Esophagus squamous epithelium (tissue), 5 donors: Measurements from ENCODE around the gene JPH3. TPM values are rescaled to one million over a fixed set of nuclear protein-coding genes. Genes with fewer than 3 reads are reported as not detected.

ENCODE experiments used
- DNase-seq: peaks from one replicate; lab custom pipeline; 2025; lab: John Stamatoyannopoulos, UW
- H3K27ac ChIP-seq, 4 donors: fragments of 200-600 bp; sonication (generic); one replicate each; pipeline ENCODE4 v1.5.1; 2016 to 2019; ENCODE audit warnings: mild to moderate bottlenecking in 1 of 4
- H3K27me3 ChIP-seq, 4 donors: fragments of 200-600 bp; sonication (generic); 1 replicate in 3 of 4; 2 replicates in 1 of 4; pipeline versions ENCODE4 v1.5.1 to v1.6.0; 2017 to 2021; ENCODE audit warnings: antibody characterized with exemption in 1 of 4
- H3K36me3 ChIP-seq, 3 donors: fragments of 200-600 bp; sonication (generic); one replicate each; pipeline ENCODE4 v1.5.1; 2016 to 2019
- H3K4me1 ChIP-seq, 3 donors: fragments of 200-600 bp; sonication (generic); one replicate each; pipeline ENCODE4 v1.5.1; 2017 to 2019
- H3K4me3 ChIP-seq, 4 donors: fragments of 200-600 bp; sonication (generic); 1 replicate in 3 of 4; 2 replicates in 1 of 4; pipeline ENCODE4 v1.5.1; 2016 to 2019; ENCODE audit warnings: mild to moderate bottlenecking in 2 of 4, moderate library complexity in 1 of 4
- H3K9me3 ChIP-seq, 3 donors: fragments of 200-600 bp; sonication (generic); one replicate each; pipeline ENCODE4 v1.5.1; 2016 to 2019
- POLR2A ChIP-seq, 4 donors: fragments of 450-650 bp; IDR thresholded peaks; one replicate each; pipeline ENCODE4 v1.6.1; 2017; ENCODE audit warnings: antibody characterized with exemption in 4 of 4, mild to moderate bottlenecking in 4 of 4, moderate library complexity in 3 of 4
- WGBS, 2 donors: methylation state at CpG; one replicate each; pipeline ENCODE4 v1.1.5; 2018; 5-methylcytosine and 5-hydroxymethylcytosine counted together
- intact Hi-C: fragments of 100-400 bp; cut with DNase I; formaldehyde crosslinking; loops from one replicate; pipeline ENCODE4 v1.15.0; 2022
- total RNA-seq, 4 donors: library from RNA; depleted of rRNA; stranded (reverse); fragments of >200 nt; gene quantifications; one replicate each; pipeline ENCODE4 v1.1.0, GENCODE V29; 2016
- TF ChIP-seq, protein P1 (sequence below), 6 experiments: fragments of 450-650 bp in 4 of 6; fragments of 200-600 bp in 2 of 6; sonication (generic) in 2 of 6; IDR thresholded peaks; one replicate each; pipeline ENCODE4 v1.5.1; 2016 to 2019; ENCODE audit warnings: antibody characterized with exemption in 6 of 6, mild to moderate bottlenecking in 4 of 6, moderate library complexity in 4 of 6
- donor health status: DM: yes; HTN: yes; CAD: no.

JPH3 gene
- total RNA-seq, 4 donors from 2014 or later, result 0.29 to 0.76 (median 0.45) TPM; not detected in 1

DNA sequence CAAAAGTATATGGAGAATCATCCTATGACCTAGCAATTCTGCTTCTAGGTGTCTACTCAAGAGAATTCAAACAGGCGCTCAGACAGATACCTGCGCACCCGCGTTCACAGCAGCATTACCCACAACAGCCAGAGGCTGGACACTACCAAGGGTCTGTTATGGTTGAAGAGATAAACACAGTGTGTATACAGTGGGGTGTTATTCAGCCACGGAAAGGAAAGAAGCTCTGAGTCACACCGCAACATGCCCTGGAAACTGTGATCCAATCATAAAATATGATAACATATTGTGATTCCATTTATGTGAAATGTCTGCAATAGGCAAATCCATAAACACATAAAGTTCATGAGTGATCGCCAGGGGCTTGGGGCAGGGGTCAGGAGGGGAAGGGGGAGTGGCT lies 18.0 kb upstream of the JPH3 start:
- WGBS, 2 donors, result 74 to 89% methylated on average over 6 to 7 of the region's 7 CpGs
- Histone ChIP-seq H3K4me3 (no peak overlapping the region), H3K9me3 (no peaks in the 10 kb centered on the region), H3K27ac (no peak overlapping the region), H3K36me3 (no peaks in the 10 kb centered on the region), H3K27me3 (peaks cover 0 to 80% (median 1%) of the 10 kb centered on the region in 4 donors), H3K4me1 (peaks cover 10 to 37% (median 18%) of the 10 kb centered on the region in 3 donors)
- no peak for DNase-seq
- TF ChIP-seq, protein P1, sequence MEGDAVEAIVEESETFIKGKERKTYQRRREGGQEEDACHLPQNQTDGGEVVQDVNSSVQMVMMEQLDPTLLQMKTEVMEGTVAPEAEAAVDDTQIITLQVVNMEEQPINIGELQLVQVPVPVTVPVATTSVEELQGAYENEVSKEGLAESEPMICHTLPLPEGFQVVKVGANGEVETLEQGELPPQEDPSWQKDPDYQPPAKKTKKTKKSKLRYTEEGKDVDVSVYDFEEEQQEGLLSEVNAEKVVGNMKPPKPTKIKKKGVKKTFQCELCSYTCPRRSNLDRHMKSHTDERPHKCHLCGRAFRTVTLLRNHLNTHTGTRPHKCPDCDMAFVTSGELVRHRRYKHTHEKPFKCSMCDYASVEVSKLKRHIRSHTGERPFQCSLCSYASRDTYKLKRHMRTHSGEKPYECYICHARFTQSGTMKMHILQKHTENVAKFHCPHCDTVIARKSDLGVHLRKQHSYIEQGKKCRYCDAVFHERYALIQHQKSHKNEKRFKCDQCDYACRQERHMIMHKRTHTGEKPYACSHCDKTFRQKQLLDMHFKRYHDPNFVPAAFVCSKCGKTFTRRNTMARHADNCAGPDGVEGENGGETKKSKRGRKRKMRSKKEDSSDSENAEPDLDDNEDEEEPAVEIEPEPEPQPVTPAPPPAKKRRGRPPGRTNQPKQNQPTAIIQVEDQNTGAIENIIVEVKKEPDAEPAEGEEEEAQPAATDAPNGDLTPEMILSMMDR (IDR thresholded peaks at IDR 0.05), result no peak
- no peak for TF ChIP-seq POLR2A (IDR thresholded peaks at IDR 0.05)
- intact Hi-C loops, result no loop called here

DNA sequence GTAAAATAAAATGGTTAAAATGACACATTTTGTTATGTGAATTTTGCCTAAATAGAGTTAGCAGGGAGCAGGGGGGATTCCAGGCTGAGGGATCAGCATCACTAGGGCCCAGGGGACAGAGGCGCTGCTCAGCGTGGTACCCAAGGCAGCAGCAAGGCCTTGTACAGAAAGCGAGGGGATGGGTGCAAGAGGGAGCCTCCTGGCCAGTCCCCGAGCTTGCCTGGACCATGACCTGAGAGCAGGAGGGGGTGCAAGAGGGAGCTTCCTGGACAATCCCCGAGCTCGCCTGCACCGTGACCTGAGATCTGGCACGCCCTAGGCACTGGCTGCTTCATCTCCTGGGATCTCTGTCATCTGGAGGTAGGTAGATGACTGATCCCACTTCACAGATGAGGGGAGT lies 17.3 kb upstream of the JPH3 start:
- intact Hi-C loops, result no loop called here
- H3K4me1 ChIP-seq, result peaks cover 10 to 37% (median 18%) of the 10 kb centered on the region in 3 donors
- H3K27ac ChIP-seq, result no peak overlapping the region
- no peaks in the 10 kb centered on the region for H3K9me3 ChIP-seq
- H3K27me3 ChIP-seq, result peaks cover 0 to 87% (median 1%) of the 10 kb centered on the region in 4 donors
- no peaks in the 10 kb centered on the region for H3K36me3 ChIP-seq
- TF ChIP-seq, protein P1 (IDR thresholded peaks at IDR 0.05), result no peak
- TF ChIP-seq POLR2A (IDR thresholded peaks at IDR 0.05), result no peak
- H3K4me3 ChIP-seq, result no peak overlapping the region
- 87% methylated on average over 4 of the region's 8 CpGs for WGBS, 2 donors
- no peak for DNase-seq

DNA sequence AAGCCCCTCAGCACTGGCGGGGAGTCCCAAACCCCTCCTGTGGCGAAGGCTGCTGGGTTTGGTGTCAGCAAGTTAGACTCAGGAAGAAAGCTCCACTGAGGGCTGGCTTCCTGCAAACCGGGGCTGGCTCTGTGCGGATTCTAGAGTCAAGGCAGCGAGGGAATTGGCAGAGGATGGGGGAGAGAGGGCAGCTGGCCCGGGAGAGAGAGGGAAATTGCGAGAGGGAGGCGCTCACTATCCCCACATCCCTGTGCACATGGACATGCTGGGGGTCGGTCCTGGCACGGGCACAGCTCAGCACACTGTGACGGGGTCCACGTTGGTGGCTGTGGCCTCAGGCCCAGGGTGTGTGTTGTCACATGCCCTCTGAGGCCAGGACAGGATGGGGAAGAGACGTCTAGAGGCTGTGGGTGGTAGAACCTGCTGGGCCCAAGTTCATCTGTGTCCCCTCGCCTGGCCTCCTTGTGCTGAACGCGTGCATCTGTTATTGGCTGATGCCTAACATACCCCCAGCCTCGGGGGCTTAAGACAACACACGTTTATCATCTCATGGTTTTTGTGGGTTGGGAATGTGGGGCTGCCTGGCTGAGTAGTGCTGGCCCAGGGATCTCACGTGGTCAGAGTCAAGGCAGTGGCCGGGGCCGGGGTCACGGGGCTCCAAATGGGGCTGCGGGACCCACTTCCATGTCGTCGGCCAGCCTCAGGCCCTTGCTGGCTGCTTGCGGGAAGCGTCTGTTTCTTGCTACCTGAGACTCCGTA lies 16.7 kb upstream of the JPH3 start:
- TF ChIP-seq, protein P1 (IDR thresholded peaks at IDR 0.05), result no peak
- TF ChIP-seq POLR2A (IDR thresholded peaks at IDR 0.05), result no peak
- H3K4me3 ChIP-seq, result no peak overlapping the region
- no peaks in the 10 kb centered on the region for H3K9me3 ChIP-seq
- H3K27ac ChIP-seq, result no peak overlapping the region
- 46% methylated on average over 6 to 14 of the region's 28 CpGs for WGBS, 2 donors
- H3K27me3 ChIP-seq, result peaks cover 0 to 94% (median 1%) of the 10 kb centered on the region in 4 donors
- no peak for DNase-seq
- H3K4me1 ChIP-seq, result peaks cover 10 to 37% (median 18%) of the 10 kb centered on the region in 3 donors
- no peaks in the 10 kb centered on the region for H3K36me3 ChIP-seq
- intact Hi-C loops, result no loop called here

DNA sequence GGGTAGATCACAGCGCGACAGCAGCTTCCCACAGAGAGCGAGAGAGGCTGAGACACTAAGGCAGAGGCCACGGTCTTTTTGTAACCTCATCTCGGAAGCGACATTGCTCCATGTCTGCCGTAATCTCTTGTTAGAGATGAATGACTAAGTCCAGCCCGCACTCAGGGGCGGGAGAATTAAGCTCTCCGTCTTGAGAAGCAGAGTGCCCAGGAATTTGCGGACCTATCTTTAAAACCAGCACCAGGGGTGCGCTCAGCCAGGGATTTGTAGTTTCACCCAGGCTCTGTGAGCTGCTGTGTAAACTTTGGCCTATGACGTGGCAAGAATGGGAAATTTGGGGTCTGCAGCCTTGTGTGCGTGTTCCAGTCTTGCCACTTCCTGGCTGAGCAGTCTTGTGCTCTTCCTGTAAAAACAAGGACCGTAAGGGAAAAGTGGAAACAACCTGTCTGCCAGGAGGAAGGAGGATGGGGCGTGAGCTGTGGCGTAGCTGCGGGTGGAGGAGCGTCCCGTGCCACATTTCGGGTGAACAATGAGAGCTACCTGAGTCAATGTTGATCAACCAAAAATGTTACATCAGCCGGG lies 16.0 kb upstream of the JPH3 start:
- intact Hi-C loops, result no loop called here
- Histone ChIP-seq H3K36me3 (no peaks in the 10 kb centered on the region), H3K4me3 (no peak overlapping the region), H3K4me1 (peaks cover 10 to 34% (median 18%) of the 10 kb centered on the region in 3 donors), H3K27ac (no peak overlapping the region), H3K27me3 (peaks cover 0 to 95% (median 1%) of the 10 kb centered on the region in 4 donors), H3K9me3 (no peaks in the 10 kb centered on the region)
- WGBS, 2 donors, result 48 to 54% methylated on average over 15 to 20 of the region's 22 CpGs
- TF ChIP-seq POLR2A (IDR thresholded peaks at IDR 0.05), result no peak
- TF ChIP-seq, protein P1 (IDR thresholded peaks at IDR 0.05), result no peak
- no peak for DNase-seq

DNA sequence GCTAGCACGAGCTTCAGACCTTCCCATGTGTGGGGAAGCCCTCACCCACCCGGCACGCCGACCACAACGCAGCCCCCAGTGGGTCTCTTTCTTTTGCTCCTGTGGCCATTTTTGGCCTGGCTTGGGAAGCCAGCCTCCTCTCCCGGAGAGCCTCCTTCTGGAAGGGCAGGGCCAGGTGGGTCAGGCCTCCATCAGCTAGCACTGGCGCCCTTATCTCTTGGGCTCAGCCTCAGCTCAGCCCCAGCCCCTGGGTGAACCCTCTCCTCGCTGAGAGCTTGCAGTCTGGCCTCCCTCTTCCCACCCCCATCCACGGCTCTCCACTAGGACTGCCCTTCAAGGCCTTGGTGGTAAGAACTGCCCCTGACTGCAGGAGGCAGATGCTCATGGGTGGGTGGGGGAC lies 14.7 kb upstream of the JPH3 start:
- WGBS, 2 donors, result 55 to 93% methylated on average over 2 to 7 of the region's 9 CpGs
- Histone ChIP-seq H3K27ac (no peak overlapping the region), H3K27me3 (peaks cover 0 to 98% (median 1%) of the 10 kb centered on the region in 4 donors), H3K4me1 (peaks cover 10 to 21% (median 13%) of the 10 kb centered on the region in 3 donors), H3K36me3 (no peaks in the 10 kb centered on the region), H3K9me3 (no peaks in the 10 kb centered on the region), H3K4me3 (no peak overlapping the region)
- TF ChIP-seq, protein P1 (IDR thresholded peaks at IDR 0.05), result no peak
- no peak for TF ChIP-seq POLR2A (IDR thresholded peaks at IDR 0.05)
- intact Hi-C loops, result no loop called here
- no peak for DNase-seq
